IPS DF 19.7 (cell line): ENCODE data around the gene PTPRF.
"Not testable (repeated sequence)": the region's sequence is repeated elsewhere in the genome, so short reads cannot be mapped to it uniquely, and the experiment has no call there.

Source experiments
- DNase-seq: peaks from one replicate; pipeline ENCODE4 v3.0.0-alpha.2; 2013; ENCODE audit warnings: low read depth, low spot score

PTPRF gene

DNA sequence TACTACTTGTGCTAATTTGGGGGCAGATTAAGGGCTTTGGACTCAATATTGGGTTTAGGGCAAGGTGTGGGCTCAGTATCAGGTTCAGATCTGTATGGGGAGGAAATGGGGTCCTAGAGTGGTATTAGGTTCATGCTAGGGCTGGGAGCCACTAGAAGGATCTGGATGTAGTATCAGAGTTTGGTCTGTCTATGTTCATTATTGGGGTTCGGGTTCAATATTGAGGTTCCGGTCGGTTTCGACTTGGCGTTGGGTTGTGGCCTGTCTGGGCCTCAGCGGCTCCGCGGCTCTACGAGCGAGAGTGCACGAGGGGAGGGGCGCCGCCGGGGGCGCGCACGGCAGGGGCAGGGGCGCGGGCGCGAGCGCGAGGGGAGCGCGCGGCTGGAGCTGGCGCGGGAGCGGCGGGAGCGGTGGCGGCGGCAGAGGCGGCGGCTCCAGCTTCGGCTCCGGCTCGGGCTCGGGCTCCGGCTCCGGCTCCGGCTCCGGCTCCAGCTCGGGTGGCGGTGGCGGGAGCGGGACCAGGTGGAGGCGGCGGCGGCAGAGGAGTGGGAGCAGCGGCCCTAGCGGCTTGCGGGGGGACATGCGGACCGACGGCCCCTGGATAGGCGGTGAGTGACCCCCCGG lies at the start of gene PTPRF:
PTPRF (plus strand) TSS at position 401 of the 624 bp plus-strand sequence. CDS start 14,193 bp downstream, outside the sequence.
- no peak for DNase-seq

DNA sequence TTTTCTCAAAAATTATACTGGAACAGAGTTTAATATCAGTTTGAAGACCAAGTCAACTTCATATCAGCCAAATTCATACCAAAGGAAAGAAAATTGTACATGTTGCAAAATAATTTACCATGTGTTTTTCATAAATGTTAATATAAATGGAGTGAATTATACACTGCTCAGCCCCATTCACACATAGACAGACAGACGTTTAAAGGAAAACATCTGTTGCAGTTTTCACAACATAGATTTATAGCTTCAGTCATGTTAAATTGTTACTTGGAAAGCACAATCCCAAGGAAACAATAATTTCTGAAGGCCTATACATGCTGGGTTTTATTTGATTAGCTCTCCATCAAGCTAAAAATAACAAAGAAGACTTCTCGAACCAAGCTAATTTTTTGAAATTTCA lies 49.2 kb upstream of the PTPRF start:
- DNase-seq: no peak

DNA sequence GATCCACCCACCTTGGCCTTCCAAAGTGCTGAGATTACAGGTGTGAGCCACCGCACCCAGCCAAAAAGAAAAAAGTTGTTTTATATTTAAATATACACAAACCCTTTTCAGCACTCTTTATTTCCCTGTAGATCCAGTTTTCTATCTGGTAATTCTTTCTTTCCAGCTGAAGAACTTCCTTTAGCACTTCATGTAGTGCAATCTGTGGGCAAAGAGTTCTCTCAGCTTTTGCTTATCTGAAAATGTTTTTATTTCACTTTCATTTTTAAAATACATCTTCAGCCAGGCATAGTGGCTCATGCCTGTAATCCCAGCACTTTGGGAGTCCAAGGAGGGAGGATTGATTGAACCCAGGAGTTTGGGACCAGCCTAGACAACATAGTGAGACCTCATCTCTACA lies 48.5 kb upstream of the PTPRF start:
- no peak for DNase-seq

DNA sequence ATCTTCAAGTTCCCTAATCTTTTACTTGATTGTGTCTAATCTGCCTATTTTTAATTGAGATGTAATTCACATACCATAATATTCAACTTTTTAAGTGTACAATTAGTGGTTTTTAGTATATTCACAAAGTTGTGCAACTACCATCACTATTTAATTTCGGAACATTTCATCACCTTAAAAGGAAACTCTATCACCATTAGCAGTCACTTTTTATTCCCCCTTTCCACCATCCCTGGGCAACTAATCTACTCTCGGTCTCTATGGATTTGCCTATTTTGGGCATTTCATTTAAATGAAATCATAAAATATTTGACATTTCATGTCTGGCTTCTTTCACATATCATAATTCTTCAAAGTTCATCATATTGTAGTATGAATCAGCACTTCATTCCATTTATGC lies 46.3 kb upstream of the PTPRF start:
- no peak for DNase-seq

DNA sequence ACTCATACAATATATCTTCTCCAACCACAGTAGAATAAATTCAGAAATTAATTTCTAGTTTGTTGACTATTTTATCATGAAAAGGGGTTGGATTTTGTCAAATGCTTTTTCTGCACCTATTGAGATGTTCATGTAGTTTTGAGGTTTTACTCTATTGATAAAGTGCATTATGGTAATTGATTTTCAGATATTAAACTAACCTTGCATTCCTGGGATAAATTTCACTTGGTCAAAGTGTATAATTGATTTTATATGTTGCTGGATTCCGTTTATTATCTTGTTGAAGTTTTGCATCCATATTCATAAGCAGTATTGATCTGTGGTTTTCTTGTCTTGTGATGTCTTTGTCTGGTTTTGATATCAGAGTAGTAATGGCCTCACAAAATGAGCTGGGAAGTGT lies 42.5 kb upstream of the PTPRF start:
- DNase-seq: no peak

DNA sequence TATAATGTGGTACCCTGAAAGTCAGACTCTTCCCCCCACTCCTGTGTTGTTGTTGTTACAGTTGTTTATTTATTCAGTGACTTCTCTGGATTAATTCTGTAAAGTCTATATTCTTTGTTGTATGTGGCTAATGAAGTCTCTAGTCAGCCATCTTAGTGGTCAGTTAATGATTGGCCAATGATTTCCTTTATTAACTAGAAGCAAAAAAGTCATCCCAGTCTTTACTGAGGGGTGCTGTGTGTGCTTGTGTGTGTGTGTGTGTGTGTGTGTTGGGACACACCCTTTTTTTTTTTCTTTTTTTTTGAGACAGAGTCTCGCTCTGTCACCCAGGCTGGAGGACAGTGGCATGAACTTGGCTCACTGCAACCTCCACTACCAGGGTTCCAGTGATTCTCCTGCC lies 39.6 kb upstream of the PTPRF start:
- DNase-seq: no peak

DNA sequence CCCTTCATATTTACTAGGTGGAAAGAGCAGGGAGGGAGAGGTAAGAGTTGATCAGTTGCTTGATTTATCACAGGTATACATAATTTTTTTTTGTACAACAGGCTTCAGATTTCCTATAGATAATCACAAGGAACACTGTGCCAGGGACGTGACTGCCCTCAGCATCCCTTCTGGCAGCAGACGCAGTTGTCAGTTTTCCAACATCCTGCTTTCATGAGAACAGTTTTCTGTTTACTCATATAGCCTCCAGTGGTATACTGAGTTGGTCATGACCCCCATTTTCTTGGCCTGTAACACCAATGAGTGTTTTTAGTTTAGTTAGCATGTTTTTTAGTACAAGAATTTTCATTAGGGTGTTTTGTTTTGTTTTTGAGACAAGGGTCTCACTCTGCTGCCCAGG lies 37.9 kb upstream of the PTPRF start:
- no peak for DNase-seq

DNA sequence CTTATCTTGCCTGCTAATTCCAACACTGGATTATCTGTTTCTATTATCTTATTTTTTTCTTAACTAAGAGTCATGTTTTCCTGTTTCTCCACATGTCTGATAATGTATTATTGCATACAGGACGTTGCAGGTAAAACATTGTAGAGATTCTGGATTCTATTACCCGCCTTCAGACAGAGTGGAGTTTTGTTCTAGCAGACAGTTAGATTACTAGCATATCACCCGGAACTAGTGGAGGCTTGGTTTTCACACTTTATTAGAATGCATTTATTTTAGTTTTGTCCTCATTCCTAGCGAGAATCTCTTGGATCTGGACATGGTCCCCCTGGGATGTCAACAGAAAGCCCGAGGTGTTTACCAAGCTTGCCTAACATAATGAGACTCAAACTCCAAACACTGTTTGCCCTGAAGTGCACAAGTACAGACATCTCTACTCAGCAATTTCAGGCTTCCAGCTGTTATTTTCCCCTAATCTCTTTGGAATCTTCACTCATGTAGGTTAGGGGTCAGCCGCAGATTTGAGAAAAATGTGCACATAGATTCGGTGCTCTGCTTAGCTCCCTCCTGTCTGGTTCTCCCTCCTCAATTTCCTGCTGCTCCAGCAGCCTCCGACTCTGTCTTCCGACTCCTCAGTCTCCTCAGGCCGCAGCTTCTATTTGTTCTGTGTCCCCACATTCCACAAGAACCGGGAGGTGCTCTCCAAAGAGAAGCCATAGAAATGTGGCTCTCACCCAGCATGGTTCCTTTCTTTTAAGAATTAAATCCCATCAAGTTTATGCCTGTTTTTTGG lies 36.8 kb upstream of the PTPRF start:
- DNase-seq: peak; percentile 60

DNA sequence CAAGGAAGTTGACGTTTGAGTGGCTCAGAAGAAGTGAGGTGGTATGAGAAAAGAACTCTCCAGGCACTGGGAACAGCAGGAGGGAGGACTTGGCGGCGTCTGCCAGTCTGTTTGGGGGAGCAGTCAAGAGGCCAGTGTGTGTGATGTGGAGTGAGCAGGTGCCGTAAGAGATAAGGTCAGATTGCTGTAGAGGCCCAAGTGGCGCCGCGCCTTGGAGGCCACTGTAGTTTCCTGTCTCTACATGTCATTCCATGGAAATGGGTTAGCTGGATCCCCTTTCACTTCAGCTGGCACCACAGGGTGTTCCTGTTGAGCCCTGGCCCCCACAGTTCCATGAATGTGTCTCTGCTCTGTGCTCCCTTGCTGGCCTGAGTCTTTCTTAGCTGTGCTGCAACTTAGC lies 35.5 kb upstream of the PTPRF start:
- DNase-seq: no peak

DNA sequence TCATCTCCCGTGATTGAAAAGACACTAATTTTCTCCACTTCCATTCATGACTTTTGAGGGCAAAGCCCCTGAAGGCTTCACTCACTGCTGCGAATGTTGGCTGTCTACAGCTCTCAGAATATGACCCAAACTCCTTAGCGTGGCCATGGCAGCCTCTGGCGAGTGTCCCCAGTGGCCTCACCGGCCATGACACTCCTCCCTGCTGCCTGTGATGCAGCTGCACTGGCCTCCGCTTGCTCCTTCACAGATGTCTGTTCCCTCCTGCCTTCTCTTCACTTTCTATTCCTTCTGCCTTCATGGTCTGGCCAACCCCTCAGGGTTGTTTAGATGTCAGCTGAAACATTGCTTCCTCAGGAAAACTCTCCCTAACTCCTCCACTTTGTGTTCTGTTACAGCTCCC lies 30.8 kb upstream of the PTPRF start:
- no peak for DNase-seq

DNA sequence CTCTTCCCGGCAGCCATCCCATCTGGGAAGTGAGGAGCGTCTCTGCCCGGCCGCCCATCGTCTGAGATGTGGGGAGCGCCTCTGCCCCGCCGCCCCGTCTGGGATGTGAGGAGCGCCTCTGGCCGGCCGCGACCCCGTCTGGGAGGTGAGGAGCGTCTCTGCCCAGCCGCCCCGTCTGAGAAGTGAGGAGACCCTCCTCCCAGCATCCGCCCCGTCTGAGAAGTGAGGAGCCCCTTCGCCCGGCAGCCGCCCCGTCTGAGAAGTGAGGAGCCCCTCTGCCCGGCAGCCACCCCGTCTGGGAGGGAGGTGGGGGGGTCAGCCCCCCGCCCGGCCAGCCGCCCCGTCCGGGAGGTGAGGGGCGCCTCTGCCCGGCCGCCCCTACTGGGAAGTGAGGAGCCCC lies 28.9 kb upstream of the PTPRF start:
- not testable (repeated sequence) for DNase-seq

DNA sequence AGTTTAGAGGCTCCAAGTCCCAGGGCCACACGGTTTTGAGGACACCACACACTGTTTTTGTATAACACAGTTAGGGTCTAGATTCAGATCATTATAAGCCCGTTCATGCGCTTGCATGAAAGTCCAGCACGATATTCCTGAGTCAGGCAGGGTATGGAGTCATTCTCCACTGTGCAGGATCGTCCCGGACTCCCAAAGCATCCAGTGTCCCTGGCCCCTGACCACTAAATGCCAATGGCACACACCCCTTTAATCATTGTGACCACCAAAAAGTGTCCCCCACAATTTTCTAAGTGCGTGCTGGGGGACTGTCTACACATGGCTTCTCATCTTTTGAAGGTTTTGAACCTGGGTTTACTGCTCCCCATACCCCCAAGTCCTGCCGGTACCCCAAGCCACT lies 27.1 kb upstream of the PTPRF start:
- DNase-seq: no peak

DNA sequence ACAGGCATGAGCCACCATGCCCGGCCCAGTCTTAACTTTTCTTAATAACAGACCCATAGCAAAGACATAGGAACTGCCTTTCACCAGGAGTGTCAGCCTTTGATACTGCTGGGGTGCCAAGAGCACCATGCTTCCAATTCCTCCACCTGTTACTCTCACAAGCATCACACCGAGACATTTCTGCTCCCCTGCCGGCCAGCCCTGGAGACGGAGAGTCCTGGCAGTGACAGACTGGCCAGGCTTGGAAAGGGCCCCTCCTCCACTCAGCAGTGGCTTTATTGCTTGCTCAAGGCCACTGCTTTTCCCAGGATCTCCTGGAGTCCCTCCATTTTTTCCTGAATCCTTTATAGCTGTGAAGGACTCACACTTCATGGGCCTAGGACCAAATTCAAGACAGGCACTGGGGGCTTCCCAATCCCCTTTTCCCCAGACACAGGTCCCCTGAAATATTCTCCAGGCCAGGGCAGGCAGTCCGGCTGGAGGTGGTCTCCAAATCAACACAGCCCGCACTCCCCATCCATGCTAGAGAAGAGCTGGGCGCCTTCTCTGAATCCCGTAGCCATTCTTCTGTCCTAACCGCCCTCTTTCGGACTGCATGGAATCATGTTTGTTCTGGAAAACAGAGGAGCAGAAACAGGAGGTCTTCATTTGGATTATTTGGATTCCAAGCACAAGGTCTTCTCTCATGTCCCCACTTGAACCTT lies 25.5 kb upstream of the PTPRF start:
- DNase-seq: no peak

DNA sequence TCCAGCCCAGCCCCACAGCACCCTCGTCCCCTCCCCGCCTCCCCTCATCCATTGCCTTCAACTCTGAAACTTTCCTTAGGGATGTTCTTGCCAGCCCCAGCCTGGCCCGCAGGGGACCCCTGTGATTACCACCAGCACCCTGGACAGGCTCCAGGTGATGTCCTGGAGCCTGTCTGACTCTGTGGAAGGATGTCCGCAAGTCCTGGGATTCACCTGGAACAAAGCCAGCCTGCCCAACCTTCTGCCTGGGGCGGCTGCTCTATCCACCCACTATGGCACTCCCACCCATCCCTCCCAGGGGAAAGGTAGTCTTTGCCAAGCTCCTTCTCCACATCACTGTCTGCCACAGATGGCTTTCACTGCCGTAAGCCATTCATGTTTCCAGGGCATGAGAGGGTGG lies 24.4 kb upstream of the PTPRF start:
- no peak for DNase-seq

DNA sequence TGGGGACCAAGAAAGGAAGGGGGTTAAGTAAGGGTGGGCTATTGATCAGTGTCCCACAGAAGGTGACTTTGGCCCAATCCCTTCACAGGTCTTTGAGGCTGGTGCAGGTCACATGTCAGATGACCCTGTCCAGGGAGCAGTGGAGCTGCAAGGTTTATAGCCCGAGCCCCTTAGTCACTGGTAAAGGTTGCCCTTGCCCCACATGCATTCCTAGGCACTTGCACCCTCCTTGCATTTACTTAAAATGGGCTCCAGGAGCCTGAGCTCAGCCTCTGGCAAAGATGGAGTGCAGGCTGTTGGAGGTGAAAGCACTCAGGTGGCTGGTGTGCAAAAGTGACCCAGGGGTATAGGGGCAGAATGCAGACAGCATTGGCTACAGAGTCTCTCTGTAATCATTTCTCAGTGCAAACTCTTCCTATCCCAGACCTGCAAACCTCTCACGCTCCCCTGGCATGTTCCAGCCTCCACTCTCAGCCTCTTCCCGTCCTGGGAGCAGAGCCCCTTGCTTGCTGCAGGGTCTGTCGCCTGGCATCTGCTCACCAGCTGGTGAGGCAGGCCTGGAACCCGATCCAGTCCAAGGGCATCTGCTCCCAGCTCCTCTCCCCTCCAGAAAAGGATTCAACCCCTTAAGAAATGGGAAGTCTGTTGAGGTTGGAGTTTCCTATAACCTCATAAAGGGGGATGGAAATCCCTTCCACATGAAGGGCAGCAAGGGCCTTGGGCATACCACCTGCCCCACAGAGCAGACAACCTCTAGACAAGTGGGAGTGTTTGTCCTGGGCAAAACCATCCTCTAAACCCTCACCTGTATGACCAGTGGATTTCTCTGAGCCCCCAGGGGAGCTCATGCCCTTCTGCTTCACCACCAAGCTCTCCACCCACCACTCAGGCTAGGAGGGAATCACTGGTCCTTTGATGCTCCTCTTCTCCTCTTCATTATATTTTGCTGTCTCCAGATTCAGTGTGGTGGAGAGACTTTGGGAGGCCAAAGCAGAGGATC lies 23.1 kb upstream of the PTPRF start:
- DNase-seq: no peak

DNA sequence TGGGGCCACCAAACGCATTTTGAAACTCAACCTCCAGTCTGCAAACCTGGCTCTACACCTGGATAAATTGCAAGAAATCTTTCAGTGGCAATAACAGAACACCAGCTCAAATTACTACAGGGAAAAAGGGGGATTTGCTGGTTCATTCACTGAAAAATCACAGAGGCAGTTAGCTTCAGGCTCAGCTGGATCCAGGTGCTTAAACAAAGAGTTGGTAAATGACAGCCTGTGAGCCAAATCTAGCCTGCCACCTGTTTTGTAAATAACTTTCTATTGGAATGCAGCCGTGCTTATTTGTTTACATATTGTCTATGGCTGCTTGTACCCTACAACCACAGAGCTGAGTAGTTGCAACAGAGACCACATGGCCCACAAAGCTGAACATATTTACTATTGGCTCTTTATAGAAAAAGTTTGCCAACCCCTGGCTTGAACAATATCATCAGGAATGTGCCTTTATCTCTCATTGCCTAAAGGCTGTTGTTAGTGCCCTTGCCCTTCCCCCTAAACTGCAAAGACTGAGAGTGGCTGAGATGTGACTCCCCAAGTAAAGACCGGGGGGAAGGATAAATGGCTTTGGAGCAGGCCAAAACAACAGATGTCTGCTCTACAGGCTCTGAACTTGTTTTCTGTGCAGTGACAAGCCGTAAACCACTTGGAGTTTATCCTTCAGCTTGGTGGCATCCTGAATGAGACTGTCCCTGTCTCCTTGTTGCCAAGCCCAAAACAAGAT lies 21.5 kb upstream of the PTPRF start:
- no peak for DNase-seq

DNA sequence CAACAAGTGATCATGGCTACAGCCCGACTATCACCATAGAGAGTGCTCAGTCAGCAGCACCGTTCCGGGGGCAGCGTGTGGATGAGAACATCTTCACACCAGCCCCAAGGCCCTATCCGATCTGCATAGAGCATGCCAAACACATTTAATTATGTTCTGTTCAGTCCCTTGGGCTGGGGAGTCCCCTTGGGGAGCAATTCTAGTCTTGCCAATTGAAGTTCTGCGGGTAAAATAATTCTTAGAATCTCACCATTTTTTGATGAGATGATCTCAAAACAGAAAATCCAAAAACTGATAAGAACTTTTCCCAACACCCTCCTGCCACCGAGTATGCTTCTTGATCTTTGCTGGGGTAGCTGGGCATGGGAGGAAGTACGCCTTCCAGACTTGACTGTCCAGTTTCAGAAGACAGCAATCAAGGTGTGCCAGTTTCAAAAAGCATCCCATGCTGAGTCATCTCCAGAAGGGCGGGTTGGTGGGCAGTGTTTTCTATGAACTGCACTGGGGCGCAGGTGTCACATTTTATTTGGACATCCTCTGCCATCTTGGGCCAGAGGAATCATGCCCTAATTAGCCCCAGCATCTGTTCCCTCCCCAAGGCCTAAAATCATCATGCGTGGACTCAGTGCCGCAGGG lies 20.8 kb upstream of the PTPRF start:
- DNase-seq: no peak

DNA sequence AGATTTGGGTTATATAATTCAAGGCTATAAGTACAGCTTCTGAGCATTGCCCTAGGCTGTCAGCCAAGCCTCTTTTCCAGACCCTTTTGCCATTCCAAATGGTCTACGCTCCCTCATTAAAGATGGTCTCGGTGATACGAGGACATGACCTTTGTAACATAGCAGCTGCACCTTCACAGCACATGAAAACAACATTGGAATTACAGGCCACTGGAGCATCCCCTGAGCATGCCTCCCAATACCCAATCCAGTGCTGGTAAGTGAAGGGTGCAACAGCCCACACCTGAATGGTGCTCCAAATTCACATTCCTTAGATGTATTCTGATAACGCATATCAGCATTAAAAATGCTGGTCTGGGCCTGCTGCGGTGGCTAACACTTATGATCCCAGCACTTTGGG lies 20.1 kb upstream of the PTPRF start:
- DNase-seq: no peak

DNA sequence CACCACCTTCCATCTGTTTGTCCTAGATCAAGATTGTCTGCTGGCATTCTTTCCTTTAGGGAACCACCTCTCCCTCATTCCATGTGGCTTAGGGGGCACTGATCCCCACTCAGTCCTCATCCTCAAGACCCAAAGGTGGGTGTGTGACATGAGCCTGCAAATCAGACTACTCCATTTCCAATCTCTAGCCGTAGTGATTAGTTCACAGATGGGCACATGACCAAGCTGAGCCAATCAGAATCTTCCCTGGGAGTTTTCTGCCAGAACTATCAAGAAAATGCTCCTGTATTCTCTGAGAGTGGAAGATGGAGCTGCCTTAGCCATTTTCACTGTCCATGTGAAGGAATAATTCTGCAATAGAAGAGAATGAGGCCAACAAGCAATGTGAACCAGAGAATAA lies 19.3 kb upstream of the PTPRF start:
- DNase-seq: no peak

DNA sequence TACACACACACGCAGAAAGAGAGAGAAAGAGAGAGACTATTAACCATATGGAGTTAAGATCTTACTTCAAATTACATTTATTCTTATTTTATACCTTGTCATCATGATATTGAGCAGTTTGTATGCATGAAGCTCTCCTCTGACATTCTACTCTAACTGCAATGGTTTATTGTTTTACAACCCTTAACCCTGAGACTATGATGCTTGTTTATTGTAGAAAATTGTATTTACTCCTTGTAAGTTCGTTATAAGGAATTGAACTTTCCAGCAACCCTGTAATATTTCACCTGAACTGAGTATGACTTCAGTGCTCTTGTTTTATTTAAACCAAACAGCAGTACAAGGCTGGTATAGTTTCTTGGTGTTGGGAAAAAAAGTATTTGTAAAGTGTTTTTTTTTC lies 18.6 kb upstream of the PTPRF start:
- DNase-seq: no peak
